Stimulated activated CD4-positive, alpha-beta T cell treated with anti-CD3 and anti-CD28 coated beads, TNF-alpha, amount 100 ng/mL, for 48 hours (primary cell): ENCODE measurements around the gene EHHADH.
"Not testable (repeated sequence)": the region's sequence is repeated elsewhere in the genome, so short reads cannot be mapped to it uniquely, and the experiment has no call there.

Experiments used
- DNase-seq, 3 donors: peaks; one replicate each; pipeline ENCODE4 v3.0.0-alpha.2; 2020; ENCODE audit warnings: low read depth in 3 of 3

EHHADH gene

GRCh38 chr3:185253645-185254410, at the start of gene EHHADH:
Gene EHHADH, minus strand, starts transcription at chr3:185254049. Its CDS starts 27 bp downstream, at chr3:185254022.
- peak; percentile 18 to 38 (median 20) for DNase-seq

- DNase-seq: not testable (repeated sequence)
These were observed 46.1 kb upstream of the EHHADH start for GRCh38 chr3:185299918-185300426.

GRCh38 chr3:185297867-185298266, 44.0 kb upstream of the EHHADH start:
- no peak for DNase-seq

- no peak for DNase-seq
These were observed 38.4 kb upstream of the EHHADH start for GRCh38 chr3:185292238-185292637.

GRCh38 chr3:185290266-185290665, 36.4 kb upstream of the EHHADH start:
- no peak for DNase-seq

- no peak for DNase-seq
These were observed 29.6 kb upstream of the EHHADH start for GRCh38 chr3:185283374-185283935.

- peak; percentile 86 to 94 (median 90) for DNase-seq
These were observed 29.0 kb upstream of the EHHADH start for GRCh38 chr3:185282696-185283373.

- DNase-seq: no peak
These were observed 26.9 kb upstream of the EHHADH start for GRCh38 chr3:185280572-185281365.

GRCh38 chr3:185279587-185280138, 25.8 kb upstream of the EHHADH start:
- no peak for DNase-seq

- DNase-seq: no peak
These were observed 22.6 kb upstream of the EHHADH start for GRCh38 chr3:185276415-185276814.

GRCh38 chr3:185272033-185272432, 18.2 kb upstream of the EHHADH start:
- no peak for DNase-seq

GRCh38 chr3:185270956-185271332, 17.1 kb upstream of the EHHADH start:
- no peak for DNase-seq

GRCh38 chr3:185270262-185270955, 16.6 kb upstream of the EHHADH start:
- no peak for DNase-seq

GRCh38 chr3:185268194-185268962, 14.5 kb upstream of the EHHADH start:
- DNase-seq: no peak

GRCh38 chr3:185267193-185267592, 13.3 kb upstream of the EHHADH start:
- DNase-seq: no peak

GRCh38 chr3:185264849-185265553, 11.2 kb upstream of the EHHADH start:
- DNase-seq: no peak

GRCh38 chr3:185263423-185263822, 9.6 kb upstream of the EHHADH start:
- no peak for DNase-seq

GRCh38 chr3:185257334-185257733, 3.5 kb upstream of the EHHADH start:
- DNase-seq: no peak

GRCh38 chr3:185254799-185255198, 950 bp upstream of the EHHADH start:
- DNase-seq: no peak

GRCh38 chr3:185253133-185253532, 716 bp downstream of the EHHADH start:
- not testable (repeated sequence) for DNase-seq
